H1 (cell line): ENCODE results near the gene MIER3. TPM values are rescaled to one million over a fixed set of nuclear protein-coding genes. Genes with fewer than 3 reads are reported as not detected.

Source experiments
- CTCF ChIA-PET: fragments of 300-600 bp; sonication (Branson Sonifier 250); formaldehyde crosslinking; loops from one replicate; lab custom pipeline; 2021; ENCODE audit not compliant: partially characterized antibody; lab: Charles Lee
- POLR2A ChIA-PET: fragments of 300-600 bp; sonication (Branson Sonifier 250); formaldehyde crosslinking; loops from one replicate; lab custom pipeline; 2021; ENCODE audit warnings: inconsistent platforms; ENCODE audit not compliant: partially characterized antibody; lab: Charles Lee
- DNase-seq, 2 experiments: peaks; one replicate each; pipeline versions ENCODE4 v3.0.0 to v3.0.0-alpha.2; 2010 to 2022; ENCODE audit warnings: low spot score in 2 of 2, low read depth in 1 of 2, mixed read lengths in 1 of 2
- FAIRE-seq: peaks from 2 replicates; lab custom pipeline; 2011; peaks lifted over from hg19 to GRCh38; lab: Jason Lieb, UNC
- H2AFZ ChIP-seq: 2 replicates; pipeline ENCODE4 v1.8.1; 2012; ENCODE audit warnings: low read length, inconsistent platforms
- H2AK5ac ChIP-seq: 2 replicates; pipeline ENCODE4 v1.6.1; 2013; ENCODE audit warnings: low read depth, low read length
- H2BK120ac ChIP-seq: replicated peaks from 2 replicates; pipeline ENCODE3; 2013; ENCODE audit warnings: low read depth, low read length, inconsistent platforms
- H2BK12ac ChIP-seq: 2 replicates; pipeline ENCODE4 v1.6.1; 2013; ENCODE audit warnings: low read depth, low read length
- H2BK15ac ChIP-seq: 2 replicates; pipeline ENCODE4 v1.6.1; 2013; ENCODE audit warnings: low read length
- H2BK20ac ChIP-seq: 2 replicates; pipeline ENCODE4 v1.6.1; 2013; ENCODE audit warnings: low read length
- H2BK5ac ChIP-seq: 2 replicates; pipeline ENCODE4 v1.6.1; 2013; ENCODE audit warnings: low read depth, low read length
- H3K14ac ChIP-seq: 2 replicates; pipeline ENCODE4 v1.6.1; 2013; ENCODE audit warnings: inconsistent platforms; ENCODE audit not compliant: insufficient read length
- H3K18ac ChIP-seq: 2 replicates; pipeline ENCODE4 v1.6.1; 2013; ENCODE audit warnings: low read length; ENCODE audit errors: extremely low read depth
- H3K23ac ChIP-seq: 2 replicates; pipeline ENCODE4 v1.6.1; 2013; ENCODE audit warnings: inconsistent platforms; ENCODE audit not compliant: insufficient read length
- H3K23me2 ChIP-seq: 2 replicates; pipeline ENCODE4 v1.6.1; 2013; ENCODE audit warnings: low read depth, low read length
- H3K27ac ChIP-seq: 2 replicates; pipeline ENCODE4 v1.6.1; 2011; ENCODE audit warnings: low read depth, low read length, inconsistent platforms
- H3K27me3 ChIP-seq, 4 experiments: replicated peaks in 1 of 4; 1 replicate in 1 of 4; 2 replicates in 3 of 4; pipeline versions ENCODE4 v1.6.1 to v1.8.1; 2011 to 2013; ENCODE audit warnings: low read length in 3 of 4, mild to moderate bottlenecking in 3 of 4, inconsistent platforms in 2 of 4, mixed read lengths in 2 of 4, moderate library complexity in 1 of 4; ENCODE audit not compliant: control insufficient read depth in 3 of 4, insufficient read depth in 3 of 4; ENCODE audit errors: extremely low read depth in 1 of 4
- H3K36me3 ChIP-seq, 4 experiments: 2 replicates each; pipeline versions ENCODE4 v1.6.1 to v1.8.1; 2011 to 2013; ENCODE audit warnings: mild to moderate bottlenecking in 4 of 4, low read length in 3 of 4, moderate library complexity in 2 of 4, control low read depth in 1 of 4, inconsistent platforms in 1 of 4; ENCODE audit not compliant: insufficient read depth in 4 of 4, control insufficient read depth in 2 of 4
- H3K4ac ChIP-seq: replicated peaks from 2 replicates; pipeline ENCODE3; 2013; ENCODE audit warnings: low read length, low read depth, mixed read lengths, inconsistent platforms; ENCODE audit not compliant: insufficient read length
- H3K4me1 ChIP-seq, 4 experiments: replicated peaks in 1 of 4; 1 replicate in 1 of 4; 2 replicates in 3 of 4; pipeline versions ENCODE4 v1.6.1 to v1.8.1; 2011 to 2013; ENCODE audit warnings: low read length in 3 of 4, inconsistent platforms in 2 of 4, mixed read lengths in 1 of 4; ENCODE audit not compliant: insufficient read depth in 4 of 4, control insufficient read depth in 3 of 4
- H3K4me2 ChIP-seq, 2 experiments: 2 replicates each; pipeline versions ENCODE4 v1.6.1 to v1.8.1; 2011 to 2013; ENCODE audit warnings: low read depth in 2 of 2, low read length in 2 of 2, control low read depth in 1 of 2, inconsistent platforms in 1 of 2, mild to moderate bottlenecking in 1 of 2; ENCODE audit not compliant: insufficient read depth in 1 of 2
- H3K4me3 ChIP-seq, 4 experiments: fragments of 200-600, 300-600 bp in 1 of 4; sonication (generic), shearing (Covaris generic), sonication (Bioruptor Twin) in 1 of 4; 2 replicates each; pipeline versions ENCODE4 v1.5.1 to v1.8.1; 2011 to 2016; ENCODE audit warnings: low read length in 4 of 4, low read depth in 3 of 4, control low read depth in 2 of 4, inconsistent platforms in 2 of 4, mild to moderate bottlenecking in 2 of 4, mixed read lengths in 1 of 4, moderate library complexity in 1 of 4; ENCODE audit not compliant: insufficient read depth in 2 of 4; ENCODE audit errors: extremely low read depth in 1 of 4
- H3K56ac ChIP-seq: replicated peaks from 2 replicates; pipeline ENCODE3; 2013; ENCODE audit warnings: low read depth, mild to moderate bottlenecking, mixed read lengths, low read length, inconsistent platforms; ENCODE audit not compliant: insufficient read length
- H3K79me1 ChIP-seq: 2 replicates; pipeline ENCODE4 v1.6.1; 2013; ENCODE audit warnings: low read depth, low read length, control low read depth
- H3K79me2 ChIP-seq, 2 experiments: 2 replicates each; pipeline versions ENCODE4 v1.6.1 to v1.8.1; 2012 to 2013; ENCODE audit warnings: low read length in 2 of 2, mild to moderate bottlenecking in 2 of 2, inconsistent platforms in 1 of 2; ENCODE audit not compliant: insufficient read depth in 2 of 2, control insufficient read depth in 1 of 2
- H3K9ac ChIP-seq, 4 experiments: replicated peaks in 1 of 4; 1 replicate in 1 of 4; 2 replicates in 3 of 4; pipeline versions ENCODE4 v1.6.1 to v1.8.1; 2011 to 2013; ENCODE audit warnings: low read depth in 3 of 4, low read length in 3 of 4, control low read depth in 2 of 4, mild to moderate bottlenecking in 2 of 4, moderate library complexity in 2 of 4, inconsistent platforms in 1 of 4; ENCODE audit errors: extremely low read depth in 1 of 4
- H3K9me3 ChIP-seq, 2 experiments: 2 replicates each; pipeline versions ENCODE4 v1.6.1 to v1.8.1; 2012 to 2013; ENCODE audit warnings: mild to moderate bottlenecking in 2 of 2, moderate library complexity in 2 of 2, control low read depth in 1 of 2, inconsistent platforms in 1 of 2, low read depth in 1 of 2, low read length in 1 of 2, mixed read lengths in 1 of 2; ENCODE audit not compliant: insufficient read depth in 2 of 2
- H4K20me1 ChIP-seq, 2 experiments: replicated peaks in 1 of 2; 2 replicates each; pipeline versions ENCODE3 to v1.8.1; 2011 to 2013; ENCODE audit warnings: inconsistent platforms in 2 of 2, low read length in 2 of 2, mild to moderate bottlenecking in 1 of 2; ENCODE audit not compliant: insufficient read depth in 2 of 2, control insufficient read depth in 1 of 2
- H4K5ac ChIP-seq: 2 replicates; pipeline ENCODE4 v1.6.1; 2013; ENCODE audit warnings: low read length, low read depth, mixed read lengths, inconsistent platforms; ENCODE audit not compliant: insufficient read length
- H4K8ac ChIP-seq: 2 replicates; pipeline ENCODE4 v1.8.0; 2013; ENCODE audit warnings: mild to moderate bottlenecking, moderate library complexity, low read length, inconsistent platforms; ENCODE audit not compliant: insufficient read depth; ENCODE audit errors: extremely low read depth
- H4K91ac ChIP-seq: replicated peaks from 2 replicates; pipeline ENCODE3; 2013; ENCODE audit warnings: low read length, mixed read lengths, inconsistent platforms; ENCODE audit not compliant: insufficient read length
- CEBPB ChIP-seq: IDR thresholded peaks from 2 replicates; pipeline ENCODE4 v1.6.1; 2012; ENCODE audit warnings: low read depth, low read length
- MAFK ChIP-seq: IDR thresholded peaks from 2 replicates; pipeline ENCODE4 v1.6.1; 2012; ENCODE audit warnings: low read depth, mild to moderate bottlenecking, improper control_type of control experiment, low read length
- NANOG ChIP-seq: IDR thresholded peaks from 2 replicates; pipeline ENCODE4 v1.6.1; 2011; ENCODE audit warnings: low read length, low read depth, mild to moderate bottlenecking, inconsistent platforms; ENCODE audit not compliant: insufficient read depth, poor library complexity, severe bottlenecking
- WGBS, 2 experiments: shearing (Covaris generic) in 1 of 2; methylation state at CpG; one replicate each; pipeline versions ENCODE4 v1.1.6 to v1.1.7; 2013 to 2015; ENCODE audit warnings: low lambda C conversion rate in 2 of 2, mixed read lengths in 2 of 2, inconsistent platforms in 1 of 2, low coverage in 1 of 2, missing lambda C conversion rate in 1 of 2; ENCODE audit not compliant: insufficient replicate concordance in 2 of 2, insufficient coverage in 1 of 2, insufficient read length in 1 of 2; ENCODE audit errors: extremely low coverage in 1 of 2, missing lambda C conversion rate in 1 of 2; 5-methylcytosine and 5-hydroxymethylcytosine counted together
- polyA plus RNA-seq, 7 experiments: library from polyadenylated mRNA; depleted of rRNA in 3 of 7; stranded (reverse) in 5 of 7; unstranded in 2 of 7; fragments of >200 nt in 5 of 7; fragments of 200-250 nt in 2 of 7; gene quantifications; 1 replicate in 5 of 7; 2 replicates in 1 of 7; 4 replicates in 1 of 7; pipeline versions ENCODE4 v1.2.1 to v1.2.3, GENCODE V29; 2011 to 2013; ENCODE audit warnings: missing spikeins in 2 of 7, mixed read lengths in 2 of 7
- total RNA-seq: library from RNA; stranded (reverse); fragmentation: NEBNext Ultra II Directional; extraction: Animal tissue kit (Norgen Biotek cat#: 25700); gene quantifications from 2 replicates; pipeline ENCODE4 v1.2.1, GENCODE V29; 2021

The MIER3 gene
- total and polyA plus RNA-seq, 2 of the 8 experiments (the other 6 are each of a cell fraction or from before 2014, with no cell fraction given): 9.6 to 33.3 TPM

DNA sequence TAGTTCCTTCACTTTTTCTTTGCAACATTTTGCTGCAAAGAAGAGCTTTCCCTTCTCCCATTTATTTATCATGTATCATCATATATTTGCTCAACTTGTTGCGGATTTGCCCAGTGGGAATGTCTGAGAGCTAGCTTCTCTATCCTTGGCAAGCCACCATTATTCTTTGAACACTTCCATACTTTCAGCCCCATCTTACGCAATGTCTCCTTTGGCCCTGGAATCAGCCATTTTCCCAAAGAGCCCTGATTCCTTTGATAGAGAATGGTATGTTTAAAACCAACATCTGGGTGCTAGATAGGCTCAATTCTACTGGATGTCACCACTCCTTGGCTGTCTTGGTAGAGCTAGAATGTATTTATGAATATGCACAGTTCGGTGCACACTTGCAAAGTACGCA, 55.2 kb downstream of the MIER3 start:
- Histone ChIP-seq H3K27me3 (no peaks in the 10 kb centered on the region), H3K79me1 (no peaks in the 10 kb centered on the region), H2BK15ac (no peak overlapping the region), H4K8ac (no peak overlapping the region), H3K27ac (no peak overlapping the region), H3K79me2 (no peaks in the 10 kb centered on the region), H3K36me3 (no peaks in the 10 kb centered on the region; a peak in 1 of 8 replicates), H3K4ac (no peak overlapping the region), H2BK20ac (no peak overlapping the region), H3K9me3 (no peaks in the 10 kb centered on the region), H2BK5ac (no peak overlapping the region), H4K20me1 (no peaks in the 10 kb centered on the region), H3K56ac (no peak overlapping the region), H4K91ac (no peak overlapping the region), H3K4me3 (no peak overlapping the region), H2BK120ac (no peak overlapping the region), H2AK5ac (no peak overlapping the region), H4K5ac (no peak overlapping the region), H3K23ac (no peak overlapping the region), H3K4me1 (no peaks in the 10 kb centered on the region), H3K18ac (no peak overlapping the region), H2BK12ac (no peak overlapping the region), H2AFZ (no peak overlapping the region), H3K4me2 (no peak overlapping the region), H3K23me2 (no peaks in the 10 kb centered on the region; the same call in 1 of the 2 replicates), H3K14ac (no peak overlapping the region), H3K9ac (no peak overlapping the region)
- TF ChIP-seq CEBPB (peak; percentile 70), NANOG (no peak), MAFK (no peak)
- FAIRE-seq (no peak), DNase-seq (no peak)
- ChIA-PET POLR2A (no interaction called here), CTCF (interaction anchor here (0.6 to 1.8 kb wide), 5 partner anchors 9 to 627 kb away, joined by 3 to 5 read pairs (median 3); no protein-coding TSS in a partner anchor)
- WGBS, 2 experiments: 96% methylated on average over 4 of the region's 4 CpGs; no CpG with 5 or more reads in 1 of the 2 experiments
